Panc1 (cell line): ENCODE data around the gene KIF26B. TPM values are rescaled to one million over a fixed set of nuclear protein-coding genes. Genes with fewer than 3 reads are reported as not detected.

Source experiments
- ATAC-seq: fragments of 200-7000 bp; cut with Tn5 transposase; 2 replicates; pipeline ENCODE4 v1.9.1; 2020; ENCODE audit warnings: mild to moderate bottlenecking, moderate library complexity
- BruUV-seq: library from RNA; stranded (reverse); fragments of 400-500 nt; replicated peaks from 2 replicates; lab custom pipeline; 2021; lab: Mats Ljungman, UMichigan
- CTCF ChIA-PET: fragments of 300-600 bp; sonication (Branson Sonifier 250); formaldehyde crosslinking; loops from one replicate; lab custom pipeline; 2022; ENCODE audit warnings: antibody characterized with exemption; lab: Charles Lee
- POLR2A ChIA-PET: fragments of 300-600 bp; sonication (Branson Sonifier 250); formaldehyde crosslinking; loops from one replicate; lab custom pipeline; 2022; ENCODE audit warnings: antibody characterized with exemption; lab: Charles Lee
- DNase-seq: peaks from one replicate; pipeline ENCODE4 v3.0.0-alpha.2; 2010; ENCODE audit warnings: low read depth, low spot score
- H3K27ac ChIP-seq: 2 replicates; pipeline ENCODE4 v1.5.1; 2011; ENCODE audit warnings: mild to moderate bottlenecking, low read length, inconsistent platforms
- H3K27me3 ChIP-seq: fragments of 200-500 bp; sonication (Bioruptor generic); 2 replicates; pipeline ENCODE4 v1.6.0; 2014; ENCODE audit warnings: low read length, inconsistent platforms; ENCODE audit not compliant: control insufficient read depth, insufficient read depth
- H3K36me3 ChIP-seq: fragments of 200-500 bp; sonication (Bioruptor generic); 2 replicates; pipeline ENCODE4 v1.5.1; 2014; ENCODE audit warnings: inconsistent platforms, mild to moderate bottlenecking, low read length, moderate library complexity; ENCODE audit not compliant: control insufficient read depth, insufficient read depth
- H3K4me1 ChIP-seq: 2 replicates; pipeline ENCODE4 v1.5.1; 2011; ENCODE audit warnings: inconsistent platforms, mild to moderate bottlenecking, low read length, moderate library complexity; ENCODE audit not compliant: control insufficient read depth, insufficient read depth
- H3K4me3 ChIP-seq, 2 experiments: 2 replicates each; pipeline ENCODE4 v1.5.1; 2011 to 2012; ENCODE audit warnings: low read depth in 2 of 2, low read length in 2 of 2, mild to moderate bottlenecking in 2 of 2, inconsistent platforms in 1 of 2, moderate library complexity in 1 of 2
- H3K9me3 ChIP-seq: fragments of 200-500 bp; sonication (Bioruptor generic); 2 replicates; pipeline ENCODE4 v1.5.1; 2014; ENCODE audit warnings: low read depth, mild to moderate bottlenecking, inconsistent platforms, low read length, moderate library complexity; ENCODE audit not compliant: control insufficient read depth, insufficient read depth
- CTCF ChIP-seq: fragments of 450-650 bp; IDR thresholded peaks from 2 replicates; pipeline ENCODE4 v1.5.1; 2017; ENCODE audit warnings: mild to moderate bottlenecking
- POLR2AphosphoS5 ChIP-seq: IDR thresholded peaks from 2 replicates; pipeline ENCODE4 v1.6.1; 2012; ENCODE audit warnings: mild to moderate bottlenecking, low read depth, low read length, moderate library complexity
- REST ChIP-seq, 2 experiments: IDR thresholded peaks; 2 replicates each; pipeline ENCODE4 v1.6.1; 2011 to 2012; ENCODE audit warnings: low read depth in 2 of 2, control low read depth in 1 of 2, low read length in 1 of 2, mild to moderate bottlenecking in 1 of 2, moderate library complexity in 1 of 2; ENCODE audit not compliant: insufficient read depth in 1 of 2
- SIN3A ChIP-seq: IDR thresholded peaks from 2 replicates; pipeline ENCODE4 v1.6.1; 2012; ENCODE audit warnings: low read depth, mild to moderate bottlenecking, low read length, moderate library complexity, borderline replicate concordance; ENCODE audit not compliant: insufficient read depth
- TCF7L2 ChIP-seq: IDR thresholded peaks from 2 replicates; pipeline ENCODE4 v1.6.1; 2011; ENCODE audit warnings: mild to moderate bottlenecking, low read depth, low read length, inconsistent platforms
- in situ Hi-C: cut with HindIII; loops from 2 replicates; pipeline ENCODE4 v1.10.0; 2016; ENCODE audit warnings: low sequenced_read_pairs, low pct_unique_long_range_greater_than_20kb
- intact Hi-C: fragments of 100-400 bp; cut with micrococcal nuclease; formaldehyde crosslinking; loops from one replicate; pipeline ENCODE4 v1.10.0; 2022; ENCODE audit not compliant: unreplicated experiment
- total RNA-seq: library from RNA; stranded (reverse); gene quantifications from one replicate; pipeline ENCODE4 v1.2.1, GENCODE V29; 2021; ENCODE audit not compliant: unreplicated experiment

The KIF26B gene
- total RNA-seq, 1 experiment from 2014 or later, result 0.33 TPM

- no peak overlapping the region for H3K27ac ChIP-seq
- BruUV-seq, result no TSS peak
- H3K4me3 ChIP-seq, result no peak overlapping the region
- in situ Hi-C loops (no loop called here), intact Hi-C loops (no loop called here)
- ChIA-PET CTCF (no interaction called here), POLR2A (no interaction called here)
- TF ChIP-seq POLR2AphosphoS5 (no peak), CTCF (no peak), SIN3A (no peak), TCF7L2 (no peak), REST (IDR thresholded peaks at IDR 0.05; ENCODE audit: insufficient read depth in 1 of 2, low read depth in 2 of 2, low read length in 1 of 2) (no peak)
- H3K27me3 ChIP-seq, result no peaks in the 10 kb centered on the region; the same call in none of the 2 replicates
- no peaks in the 10 kb centered on the region for H3K9me3 ChIP-seq
- no peaks in the 10 kb centered on the region for H3K36me3 ChIP-seq
- DNase-seq (no peak), ATAC-seq (no peak)
- no peaks in the 10 kb centered on the region for H3K4me1 ChIP-seq
These were observed 293.7 kb downstream of the KIF26B start for GRCh38 chr1:245448531-245448930.

GRCh38 chr1:245448975-245449431 is 294.2 kb downstream of the KIF26B start:
- Histone ChIP-seq H3K27ac (no peak overlapping the region), H3K9me3 (no peaks in the 10 kb centered on the region), H3K36me3 (no peaks in the 10 kb centered on the region), H3K27me3 (no peaks in the 10 kb centered on the region; the same call in none of the 2 replicates), H3K4me3 (no peak overlapping the region), H3K4me1 (no peaks in the 10 kb centered on the region)
- no TSS peak for BruUV-seq
- DNase-seq, result no peak
- in situ Hi-C loops (no loop called here), intact Hi-C loops (no loop called here)
- ATAC-seq, result no peak
- POLR2A ChIA-PET, result no interaction called here
- CTCF ChIA-PET, result no interaction called here
- TF ChIP-seq CTCF (no peak), POLR2AphosphoS5 (no peak), SIN3A (no peak), REST (IDR thresholded peaks at IDR 0.05; ENCODE audit: insufficient read depth in 1 of 2, low read depth in 2 of 2, low read length in 1 of 2) (no peak), TCF7L2 (no peak)
